NT2/D1 (cell line): ENCODE measurements around the gene TNNC2.

Experiments
- SUZ12 ChIP-seq: IDR thresholded peaks from 2 replicates; pipeline ENCODE4 v1.6.1; 2011; ENCODE audit not compliant: insufficient read length, insufficient read depth; ENCODE audit errors: extremely low read depth
- YY1 ChIP-seq: IDR thresholded peaks from 2 replicates; pipeline ENCODE4 v1.6.1; 2011; ENCODE audit not compliant: insufficient read length, insufficient read depth
- ZNF274 ChIP-seq: IDR thresholded peaks from 2 replicates; pipeline ENCODE4 v1.6.1; 2011; ENCODE audit warnings: mild to moderate bottlenecking, low read depth, low read length

DNA sequence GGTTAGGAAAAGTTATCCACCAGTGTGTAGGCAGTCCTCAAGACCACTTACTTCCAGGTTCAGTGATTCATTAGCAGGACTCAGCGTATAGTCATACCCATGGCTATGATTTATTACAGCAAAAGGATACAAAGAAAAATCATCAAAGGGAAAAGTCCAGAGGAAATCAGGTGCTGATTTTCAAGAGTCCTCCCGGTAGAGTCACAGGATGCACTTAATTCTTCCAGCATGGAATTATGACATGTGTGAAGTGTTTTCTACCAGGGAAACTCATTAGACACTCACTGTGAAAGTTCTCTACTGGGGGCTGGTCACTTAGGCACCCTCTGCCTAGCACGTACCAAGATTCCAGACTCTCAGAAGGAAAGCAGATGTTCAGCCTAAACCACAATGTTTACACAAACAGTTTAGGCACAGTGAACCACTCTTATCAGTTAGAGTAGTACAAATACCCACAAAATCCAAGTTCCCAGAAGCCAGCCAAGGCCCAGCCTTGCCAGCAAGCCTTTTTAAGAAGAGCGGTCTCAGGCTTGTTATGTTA, 45.7 kb downstream of the TNNC2 start:
- TF ChIP-seq ZNF274 (no peak), YY1 (no peak), SUZ12 (no peak)
